Adipocyte (in vitro differentiated cells): ENCODE data around the gene NCKAP5.

Source experiments
- DNase-seq: peaks from one replicate; pipeline ENCODE4 v3.0.0-alpha.2; 2015; ENCODE audit warnings: low read depth
- H3K27me3 ChIP-seq: replicated peaks from 2 replicates; pipeline ENCODE4 v1.7.0; 2013; ENCODE audit warnings: mild to moderate bottlenecking, low read length, moderate library complexity; ENCODE audit not compliant: control insufficient read depth, insufficient read depth
- H3K36me3 ChIP-seq: 2 replicates; pipeline ENCODE4 v1.7.0; 2013; ENCODE audit warnings: low read length, mild to moderate bottlenecking, moderate library complexity; ENCODE audit not compliant: control insufficient read depth, insufficient read depth, severe bottlenecking
- H3K4me1 ChIP-seq: 2 replicates; pipeline ENCODE4 v1.7.0; 2013; ENCODE audit warnings: mild to moderate bottlenecking, low read length, moderate library complexity; ENCODE audit not compliant: control insufficient read depth, insufficient read depth
- H3K4me3 ChIP-seq: 2 replicates; pipeline ENCODE4 v1.7.0; 2013; ENCODE audit warnings: mild to moderate bottlenecking, low read length, moderate library complexity
- H3K9ac ChIP-seq: 2 replicates; pipeline ENCODE4 v1.7.0; 2013; ENCODE audit warnings: mild to moderate bottlenecking, low read length, moderate library complexity
- H3K9me3 ChIP-seq: 2 replicates; pipeline ENCODE4 v1.7.0; 2013; ENCODE audit warnings: mild to moderate bottlenecking, low read length, moderate library complexity; ENCODE audit not compliant: control insufficient read depth

The NCKAP5 gene

DNA sequence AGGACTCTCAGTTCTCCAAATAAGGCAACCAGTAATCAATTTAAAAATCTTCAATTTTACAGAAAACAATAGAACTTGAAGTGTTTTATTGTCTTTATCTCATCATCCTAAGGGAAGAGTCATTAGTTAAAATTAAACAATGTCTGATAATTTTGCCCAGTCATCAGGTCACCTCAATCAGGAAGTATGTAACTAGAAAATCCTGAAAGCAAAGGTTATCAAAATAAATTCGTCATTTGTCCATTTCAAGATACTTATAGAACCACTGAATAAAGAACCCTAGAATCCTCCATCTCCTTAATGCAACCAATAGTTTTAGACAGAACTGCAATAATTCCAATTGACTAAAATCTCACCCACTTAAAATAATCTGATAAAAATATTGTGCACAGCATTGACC, 115.2 kb downstream of the NCKAP5 start:
- no peak for DNase-seq
- Histone ChIP-seq H3K4me3 (no peak overlapping the region), H3K27me3 (no peaks in the 10 kb centered on the region), H3K9me3 (no peaks in the 10 kb centered on the region), H3K9ac (no peak overlapping the region), H3K36me3 (no peaks in the 10 kb centered on the region), H3K4me1 (no peaks in the 10 kb centered on the region)

DNA sequence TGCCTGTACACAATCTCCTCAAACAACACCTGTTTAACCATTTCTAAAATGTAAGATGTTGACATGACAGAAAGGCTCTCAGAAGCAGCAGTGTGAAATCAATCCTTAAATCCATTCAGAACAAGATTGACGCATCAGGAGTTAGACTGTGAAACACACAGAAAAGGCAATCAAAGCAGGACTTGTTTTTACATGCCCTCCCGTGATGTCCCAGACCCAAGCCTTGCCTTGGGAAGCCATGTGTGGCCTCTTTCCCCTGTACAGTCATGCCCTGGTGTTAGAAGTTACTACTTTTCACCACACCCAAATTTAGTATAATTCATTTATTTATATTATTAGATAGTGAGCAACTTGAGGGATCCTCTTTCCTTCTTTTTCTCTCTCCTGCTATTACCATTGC, 115.7 kb downstream of the NCKAP5 start:
- no peaks in the 10 kb centered on the region for H3K27me3 ChIP-seq
- no peak overlapping the region for H3K9ac ChIP-seq
- H3K4me3 ChIP-seq, result no peak overlapping the region
- H3K9me3 ChIP-seq, result no peaks in the 10 kb centered on the region
- no peaks in the 10 kb centered on the region for H3K36me3 ChIP-seq
- no peaks in the 10 kb centered on the region for H3K4me1 ChIP-seq
- no peak for DNase-seq

DNA sequence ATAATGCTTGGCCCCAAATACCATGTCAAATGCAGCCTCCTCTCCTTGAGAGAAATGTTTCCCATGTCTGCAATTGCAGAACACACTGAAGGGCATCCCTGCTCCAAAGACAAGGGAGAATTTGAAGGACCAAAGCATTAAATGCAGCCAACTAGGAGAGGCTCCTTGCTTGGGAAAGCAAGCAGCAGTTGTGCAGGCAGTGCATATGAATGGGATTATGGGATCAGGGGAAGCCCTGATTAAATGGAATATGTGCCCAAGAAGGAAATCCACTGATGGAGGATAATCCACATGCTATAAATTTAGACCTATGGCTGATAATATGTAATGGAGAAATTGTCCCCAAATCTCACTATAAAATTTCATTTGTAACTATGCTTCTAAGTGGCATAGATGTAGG, 116.1 kb downstream of the NCKAP5 start:
- Histone ChIP-seq H3K4me1 (no peaks in the 10 kb centered on the region), H3K36me3 (no peaks in the 10 kb centered on the region), H3K27me3 (no peaks in the 10 kb centered on the region), H3K9me3 (no peaks in the 10 kb centered on the region), H3K9ac (no peak overlapping the region), H3K4me3 (no peak overlapping the region)
- DNase-seq, result no peak

DNA sequence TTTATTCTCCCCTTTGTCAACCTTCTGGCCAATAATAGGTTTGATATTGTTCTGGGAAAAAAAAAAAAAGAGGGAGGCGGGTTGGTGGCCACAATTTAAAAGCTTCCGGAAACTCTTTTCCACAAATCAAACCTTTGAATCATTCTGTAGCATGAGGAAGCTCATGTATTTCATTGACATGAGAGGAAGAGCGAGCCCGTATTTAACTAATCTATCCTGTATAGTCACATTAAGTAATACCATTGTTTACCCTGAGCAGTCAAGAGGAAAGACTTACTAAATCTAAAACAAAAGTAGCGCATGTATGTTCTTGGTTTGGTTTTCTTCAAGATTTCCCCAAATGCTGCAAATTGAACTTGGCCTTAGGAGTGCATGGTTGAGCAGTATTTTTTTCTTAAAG, 120.1 kb downstream of the NCKAP5 start:
- H3K27me3 ChIP-seq, result no peaks in the 10 kb centered on the region
- no peaks in the 10 kb centered on the region for H3K9me3 ChIP-seq
- H3K4me3 ChIP-seq, result no peak overlapping the region
- no peaks in the 10 kb centered on the region for H3K4me1 ChIP-seq
- no peak for DNase-seq
- H3K36me3 ChIP-seq, result no peaks in the 10 kb centered on the region
- H3K9ac ChIP-seq, result no peak overlapping the region

GRCh38 chr2:133447303-133447702, 121.0 kb downstream of the NCKAP5 start:
- H3K4me3 ChIP-seq, result no peak overlapping the region
- H3K36me3 ChIP-seq, result no peaks in the 10 kb centered on the region
- no peak for DNase-seq

GRCh38 chr2:133444465-133444864, 123.8 kb downstream of the NCKAP5 start:
- no peak overlapping the region for H3K9ac ChIP-seq
- no peaks in the 10 kb centered on the region for H3K4me1 ChIP-seq
- H3K4me3 ChIP-seq, result no peak overlapping the region
- no peaks in the 10 kb centered on the region for H3K9me3 ChIP-seq
- H3K27me3 ChIP-seq, result no peaks in the 10 kb centered on the region
- DNase-seq, result no peak
- H3K36me3 ChIP-seq, result no peaks in the 10 kb centered on the region

More at GRCh38 chr2:133447303-133447702, 121.0 kb downstream of the NCKAP5 start:
- Histone ChIP-seq H3K9ac (no peak overlapping the region), H3K9me3 (no peaks in the 10 kb centered on the region), H3K27me3 (no peaks in the 10 kb centered on the region), H3K4me1 (no peaks in the 10 kb centered on the region)

- no peak for DNase-seq
- H3K9ac ChIP-seq, result no peak overlapping the region
- no peaks in the 10 kb centered on the region for H3K36me3 ChIP-seq
Observed at GRCh38 chr2:133442393-133442792, 125.9 kb downstream of the NCKAP5 start.

GRCh38 chr2:133439565-133439920, 128.7 kb downstream of the NCKAP5 start:
- no peak overlapping the region for H3K4me3 ChIP-seq
- no peaks in the 10 kb centered on the region for H3K9me3 ChIP-seq
- no peaks in the 10 kb centered on the region for H3K27me3 ChIP-seq
- no peaks in the 10 kb centered on the region for H3K36me3 ChIP-seq
- no peaks in the 10 kb centered on the region for H3K4me1 ChIP-seq
- no peak overlapping the region for H3K9ac ChIP-seq
- DNase-seq, result no peak

More at GRCh38 chr2:133442393-133442792, 125.9 kb downstream of the NCKAP5 start:
- H3K9me3 ChIP-seq, result no peaks in the 10 kb centered on the region
- no peaks in the 10 kb centered on the region for H3K27me3 ChIP-seq
- H3K4me1 ChIP-seq, result no peaks in the 10 kb centered on the region
- no peak overlapping the region for H3K4me3 ChIP-seq

DNA sequence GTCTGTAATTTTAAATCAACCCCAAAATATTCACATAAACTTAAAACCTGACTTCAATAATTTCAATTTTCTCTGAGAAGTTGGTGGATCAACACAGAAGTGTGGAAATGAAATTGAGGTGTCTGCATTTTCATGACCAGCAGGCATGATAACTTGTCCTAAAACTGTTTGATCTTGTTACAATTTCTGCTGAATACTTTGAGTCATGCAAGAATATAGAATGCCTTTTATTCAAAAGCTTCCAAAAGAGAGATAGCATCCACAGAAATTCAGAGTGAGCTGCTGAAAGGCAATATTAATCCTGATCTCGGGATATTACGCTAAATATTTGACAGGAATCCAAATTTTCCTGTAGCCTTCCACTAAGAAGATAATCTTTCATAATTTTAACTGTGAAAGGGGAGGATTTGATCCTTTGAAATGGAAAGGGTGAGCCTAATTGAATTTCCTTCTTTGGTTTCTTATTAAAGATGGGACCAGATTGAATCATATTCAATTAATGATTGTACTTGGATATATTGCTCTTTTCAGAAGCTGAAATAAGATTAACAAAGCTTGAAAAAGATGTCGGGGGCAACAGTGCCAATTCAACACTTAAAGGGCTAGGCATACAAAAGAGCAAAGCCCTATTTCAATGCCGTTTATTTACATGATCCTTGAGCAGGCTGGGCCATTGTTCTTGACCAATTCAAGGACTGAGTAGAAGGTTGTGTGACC, 129.3 kb downstream of the NCKAP5 start:
- no peaks in the 10 kb centered on the region for H3K9me3 ChIP-seq
- H3K4me3 ChIP-seq, result no peak overlapping the region
- no peaks in the 10 kb centered on the region for H3K27me3 ChIP-seq
- H3K36me3 ChIP-seq, result no peaks in the 10 kb centered on the region
- H3K9ac ChIP-seq, result no peak overlapping the region
- DNase-seq, result no peak
- H3K4me1 ChIP-seq, result peaks cover 4% of the 10 kb centered on the region

DNA sequence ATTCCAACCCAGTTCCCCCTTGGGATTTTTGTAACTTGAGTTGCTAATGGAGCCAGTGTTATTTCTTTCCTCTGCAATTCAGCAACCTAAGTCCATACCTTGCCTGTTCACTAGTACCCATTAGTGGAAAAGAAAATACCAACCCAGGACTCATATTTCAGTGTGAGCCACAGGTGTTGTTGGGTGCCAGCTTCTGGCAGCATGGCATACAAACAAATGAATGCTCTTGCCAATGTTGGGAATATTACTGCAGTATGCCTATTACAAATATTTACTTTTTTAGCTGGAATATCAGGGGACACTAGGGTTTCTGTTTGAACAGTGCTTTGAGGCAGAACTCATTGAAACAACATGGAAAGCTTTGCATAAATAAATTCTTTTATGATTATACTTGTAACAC, 130.2 kb downstream of the NCKAP5 start:
- no peak for DNase-seq
- no peaks in the 10 kb centered on the region for H3K9me3 ChIP-seq
- H3K4me1 ChIP-seq, result peaks cover 4% of the 10 kb centered on the region
- H3K4me3 ChIP-seq, result no peak overlapping the region
- H3K9ac ChIP-seq, result no peak overlapping the region
- H3K36me3 ChIP-seq, result no peaks in the 10 kb centered on the region
- H3K27me3 ChIP-seq, result no peaks in the 10 kb centered on the region

DNA sequence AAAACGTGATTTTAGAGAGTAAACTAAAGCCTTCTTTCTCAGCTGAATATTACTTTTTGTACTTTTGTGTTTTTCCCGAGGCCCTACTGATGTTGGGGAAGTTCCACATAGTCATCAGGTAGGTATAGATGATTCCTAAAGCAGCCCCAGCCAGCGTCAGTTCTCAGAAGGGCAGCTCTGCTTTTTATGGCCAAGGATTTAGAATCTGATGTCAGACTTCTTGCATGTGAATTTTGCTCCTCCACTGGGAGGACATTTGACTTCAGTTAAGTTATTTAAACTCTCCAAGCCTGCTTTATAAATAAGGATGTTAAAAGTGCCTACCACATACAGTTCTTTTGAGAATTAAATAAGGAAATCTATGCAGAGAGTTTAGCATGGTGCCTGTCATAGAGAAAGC, 130.8 kb downstream of the NCKAP5 start:
- H3K4me1 ChIP-seq, result peaks cover 4% of the 10 kb centered on the region
- H3K4me3 ChIP-seq, result no peak overlapping the region
- DNase-seq, result no peak
- no peaks in the 10 kb centered on the region for H3K27me3 ChIP-seq
- H3K9me3 ChIP-seq, result no peaks in the 10 kb centered on the region
- no peak overlapping the region for H3K9ac ChIP-seq
- H3K36me3 ChIP-seq, result no peaks in the 10 kb centered on the region
